NT2/D1 (cell line): ENCODE results near the gene CDC42SE2.
A peak's percentile ranks its signal among the peaks of the same experiment; 100 is the strongest.

Experiments used
- DNase-seq: peaks from one replicate; pipeline ENCODE4 v3.0.0-alpha.2; 2011; ENCODE audit warnings: low read depth, low spot score
- H3K27me3 ChIP-seq: 2 replicates; pipeline ENCODE4 v1.6.0; 2011; ENCODE audit warnings: mild to moderate bottlenecking; ENCODE audit not compliant: insufficient read length, insufficient read depth
- H3K36me3 ChIP-seq: 2 replicates; pipeline ENCODE4 v1.6.1; 2011; ENCODE audit warnings: mild to moderate bottlenecking, low read length, mixed read lengths; ENCODE audit not compliant: insufficient read depth, insufficient read length
- H3K4me1 ChIP-seq: 2 replicates; pipeline ENCODE4 v1.5.1; 2011; ENCODE audit not compliant: insufficient read depth, insufficient read length
- H3K4me3 ChIP-seq: 2 replicates; pipeline ENCODE4 v1.5.1; 2011; ENCODE audit warnings: low read depth; ENCODE audit not compliant: insufficient read length
- H3K9ac ChIP-seq: 2 replicates; pipeline ENCODE4 v1.6.0; 2011; ENCODE audit warnings: low read depth; ENCODE audit not compliant: insufficient read length
- H3K9me3 ChIP-seq: 2 replicates; pipeline ENCODE4 v1.5.1; 2011; ENCODE audit warnings: mild to moderate bottlenecking, low read length; ENCODE audit not compliant: insufficient read depth
- SUZ12 ChIP-seq: IDR thresholded peaks from 2 replicates; pipeline ENCODE4 v1.6.1; 2011; ENCODE audit not compliant: insufficient read length, insufficient read depth; ENCODE audit errors: extremely low read depth
- YY1 ChIP-seq: IDR thresholded peaks from 2 replicates; pipeline ENCODE4 v1.6.1; 2011; ENCODE audit not compliant: insufficient read length, insufficient read depth
- ZNF274 ChIP-seq: IDR thresholded peaks from 2 replicates; pipeline ENCODE4 v1.6.1; 2011; ENCODE audit warnings: mild to moderate bottlenecking, low read depth, low read length

Gene CDC42SE2

DNA sequence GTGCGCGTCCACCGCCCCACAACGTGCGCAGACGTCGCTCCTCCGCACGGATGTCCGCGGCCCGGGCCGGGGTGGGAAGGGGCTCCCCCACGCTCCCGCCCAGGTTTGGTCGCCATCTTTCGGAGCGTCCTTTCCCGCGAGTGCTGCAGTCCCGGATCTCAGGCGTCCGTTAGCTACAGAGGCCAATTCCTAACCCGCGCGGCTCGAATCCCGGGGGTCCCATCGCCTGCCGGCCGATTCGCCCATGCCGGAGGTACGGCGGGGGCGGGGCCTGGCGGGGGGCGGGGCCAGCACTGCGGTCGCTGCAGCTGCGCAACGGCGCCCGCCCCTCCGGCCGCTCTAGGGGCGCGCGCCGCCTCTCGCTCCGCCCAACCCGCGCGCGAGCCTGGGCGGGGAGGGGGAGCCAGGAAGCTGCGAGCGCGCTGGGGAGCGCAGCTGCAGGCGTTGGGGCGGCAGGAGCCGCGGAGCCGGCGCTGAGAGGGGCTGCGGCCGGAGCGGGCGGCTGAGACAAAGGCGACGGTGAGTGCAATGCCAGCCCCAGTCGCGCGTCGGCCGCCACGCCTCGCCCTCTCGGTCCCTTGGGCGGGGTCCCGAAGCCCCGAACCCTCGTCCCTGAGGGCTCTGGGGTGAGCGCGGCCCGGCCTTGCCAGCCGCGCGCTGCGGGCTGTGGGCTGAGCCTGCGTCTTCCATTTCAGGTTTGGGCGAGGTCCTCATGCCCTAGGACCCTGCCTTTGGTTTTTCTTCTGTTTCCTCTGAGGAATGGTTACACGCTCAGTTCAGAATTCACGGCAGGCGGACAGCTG lies at the start of gene CDC42SE2:
Gene CDC42SE2, plus strand, starts transcription at position 406 of the 803 bp plus-strand sequence. CDS start 95,441 bp downstream, outside the sequence.
- TF ChIP-seq SUZ12 (no peak), YY1 (no peak), ZNF274 (no peak)
- peak; percentile 74 for DNase-seq
- H3K27me3 ChIP-seq, result no peaks in the 10 kb centered on the region
- H3K9me3 ChIP-seq, result no peaks in the 10 kb centered on the region
- no peaks in the 10 kb centered on the region for H3K36me3 ChIP-seq
- peak within 1 kb of the TSS; percentile 90 for H3K9ac ChIP-seq
- H3K4me1 ChIP-seq, result no peaks in the 10 kb centered on the region
- peak within 1 kb of the TSS; percentile 70 for H3K4me3 ChIP-seq

DNA sequence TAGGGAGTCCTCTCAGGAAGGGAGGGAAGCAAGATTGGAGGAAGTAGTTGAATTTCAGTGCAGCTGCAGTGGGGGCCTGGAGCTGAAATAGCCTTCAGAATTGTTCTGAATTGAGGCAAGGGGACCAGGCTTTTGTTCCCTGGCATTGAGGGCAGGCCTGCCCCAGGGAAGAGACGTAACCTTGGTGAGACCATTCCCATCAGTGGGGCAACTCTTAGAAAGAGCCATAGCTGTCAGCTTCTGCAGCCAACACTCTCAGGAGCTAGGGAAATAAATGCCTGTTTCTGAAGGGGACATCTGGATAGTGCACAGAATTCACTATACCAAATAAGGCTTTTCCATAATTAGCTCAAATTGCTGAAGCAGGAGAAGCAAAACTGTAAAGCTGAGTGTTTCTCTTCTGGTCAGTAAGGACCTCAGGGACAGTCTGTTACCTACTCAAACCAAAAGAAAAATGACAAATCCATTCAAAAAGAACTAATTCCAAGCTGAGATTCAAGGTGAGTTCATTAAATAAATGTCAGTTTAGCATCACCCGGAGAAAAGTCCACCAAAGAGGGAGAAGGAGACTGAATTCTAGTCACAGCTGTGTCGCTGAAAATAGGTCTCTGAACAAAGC lies 49.1 kb upstream of the CDC42SE2 start:
- no peak for DNase-seq
- TF ChIP-seq YY1 (no peak), SUZ12 (no peak), ZNF274 (no peak)
- Histone ChIP-seq H3K27me3 (no peaks in the 10 kb centered on the region), H3K9me3 (no peaks in the 10 kb centered on the region), H3K4me3 (no peak overlapping the region), H3K36me3 (no peaks in the 10 kb centered on the region), H3K9ac (no peak overlapping the region), H3K4me1 (no peaks in the 10 kb centered on the region)

DNA sequence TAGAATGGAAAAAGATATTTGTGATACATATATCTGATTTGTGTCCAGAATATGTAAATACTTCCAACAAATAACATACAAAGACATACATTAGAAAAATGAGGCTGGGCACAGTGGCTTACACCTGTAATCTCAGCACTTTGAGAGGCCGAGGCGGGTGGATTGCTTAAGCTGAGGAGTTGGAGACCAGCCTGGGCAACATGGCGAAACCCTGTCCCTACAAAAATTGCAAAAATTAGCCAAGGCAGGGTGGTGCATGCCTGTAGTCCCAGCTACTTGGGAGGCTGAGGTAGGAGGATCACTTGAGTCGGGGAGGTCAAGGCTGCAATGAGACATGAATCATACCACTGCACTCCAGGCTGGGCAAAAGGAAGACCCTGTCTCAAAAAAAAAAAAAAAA lies 46.1 kb upstream of the CDC42SE2 start:
- no peak overlapping the region for H3K9ac ChIP-seq
- no peaks in the 10 kb centered on the region for H3K9me3 ChIP-seq
- no peak overlapping the region for H3K4me3 ChIP-seq
- DNase-seq, result no peak
- H3K36me3 ChIP-seq, result no peaks in the 10 kb centered on the region
- no peak for TF ChIP-seq SUZ12
- TF ChIP-seq YY1, result no peak
- no peak for TF ChIP-seq ZNF274
- no peaks in the 10 kb centered on the region for H3K4me1 ChIP-seq
- H3K27me3 ChIP-seq, result no peaks in the 10 kb centered on the region

DNA sequence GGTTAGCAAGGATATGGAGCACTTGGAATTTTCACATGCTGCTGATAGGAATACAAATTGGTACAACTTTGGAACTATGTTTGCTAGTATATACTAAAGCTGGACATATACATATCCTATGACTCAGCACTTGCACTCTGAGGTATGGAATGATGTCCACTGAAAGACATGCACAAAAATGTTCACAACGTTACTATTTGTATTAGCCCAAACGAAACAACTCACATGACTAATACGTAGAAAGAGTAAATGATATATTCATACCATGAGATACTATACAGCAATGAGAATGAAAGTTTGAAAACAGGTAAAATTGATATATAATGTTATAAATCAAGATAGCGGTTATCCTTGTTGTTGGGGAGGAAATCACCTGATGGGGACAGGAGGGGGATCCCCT lies 45.5 kb upstream of the CDC42SE2 start:
- TF ChIP-seq YY1, result no peak
- TF ChIP-seq ZNF274, result no peak
- TF ChIP-seq SUZ12, result no peak
- Histone ChIP-seq H3K4me1 (no peaks in the 10 kb centered on the region), H3K36me3 (no peaks in the 10 kb centered on the region), H3K9ac (no peak overlapping the region), H3K9me3 (no peaks in the 10 kb centered on the region), H3K4me3 (no peak overlapping the region), H3K27me3 (no peaks in the 10 kb centered on the region)
- DNase-seq, result no peak

DNA sequence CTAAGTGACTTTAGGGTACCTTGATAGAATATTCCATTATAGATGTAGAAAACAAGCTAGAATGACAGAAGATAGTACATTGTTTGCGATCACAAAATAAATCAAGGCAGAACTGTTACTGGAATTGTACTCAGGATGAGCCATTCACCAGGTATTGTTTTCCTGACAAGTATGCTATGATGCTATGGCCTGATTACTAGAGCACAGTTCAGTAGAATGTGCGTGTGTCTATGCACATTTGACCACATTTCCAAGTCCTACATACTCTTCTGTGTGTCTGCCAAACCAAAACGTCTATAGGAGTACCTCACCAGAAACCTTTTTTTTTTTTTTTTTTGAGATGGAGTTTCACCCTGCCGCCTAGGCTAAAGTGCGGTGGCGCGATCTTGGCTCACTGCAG lies 43.3 kb upstream of the CDC42SE2 start:
- Histone ChIP-seq H3K36me3 (no peaks in the 10 kb centered on the region), H3K27me3 (no peaks in the 10 kb centered on the region), H3K9ac (no peak overlapping the region), H3K4me1 (no peaks in the 10 kb centered on the region), H3K4me3 (no peak overlapping the region), H3K9me3 (no peaks in the 10 kb centered on the region)
- DNase-seq, result no peak
- no peak for TF ChIP-seq ZNF274
- no peak for TF ChIP-seq YY1
- TF ChIP-seq SUZ12, result no peak

GRCh38 chr5:131221008-131221703 lies 42.7 kb upstream of the CDC42SE2 start:
- Histone ChIP-seq H3K27me3 (no peaks in the 10 kb centered on the region), H3K9me3 (no peaks in the 10 kb centered on the region), H3K4me3 (no peak overlapping the region), H3K36me3 (no peaks in the 10 kb centered on the region), H3K4me1 (no peaks in the 10 kb centered on the region), H3K9ac (no peak overlapping the region)
- DNase-seq, result no peak
- no peak for TF ChIP-seq ZNF274
- TF ChIP-seq YY1, result no peak
- TF ChIP-seq SUZ12, result no peak

- Histone ChIP-seq H3K9ac (no peak overlapping the region), H3K4me3 (no peak overlapping the region), H3K27me3 (no peaks in the 10 kb centered on the region), H3K9me3 (no peaks in the 10 kb centered on the region), H3K36me3 (no peaks in the 10 kb centered on the region), H3K4me1 (no peaks in the 10 kb centered on the region)
- no peak for DNase-seq
- TF ChIP-seq ZNF274 (no peak), SUZ12 (no peak), YY1 (no peak)
These were observed 42.0 kb upstream of the CDC42SE2 start for GRCh38 chr5:131221888-131222287.
